ENCODE results near the gene TMPRSS11D.

TMPRSS11D gene

GRCh38 chr4:67790721-67791120 is 93.1 kb downstream of the TMPRSS11D start:
- DNase-seq (ENCODE audit: low read depth): no peak
- no peak overlapping the region for H3K4me3 ChIP-seq (ENCODE audit: low read length)
- TF ChIP-seq CTCF (IDR thresholded peaks at IDR 0.05; ENCODE audit: insufficient read depth, low read depth, low read length, missing control alignments): no peak

GRCh38 chr4:67787311-67787710 is 96.5 kb downstream of the TMPRSS11D start:
- no peak for DNase-seq (ENCODE audit: low read depth)
- H3K4me3 ChIP-seq (ENCODE audit: low read length): no peak overlapping the region
- no peak for TF ChIP-seq CTCF (IDR thresholded peaks at IDR 0.05; ENCODE audit: insufficient read depth, low read depth, low read length, missing control alignments)

GRCh38 chr4:67785528-67785927 is 98.3 kb downstream of the TMPRSS11D start:
- no peak overlapping the region for H3K4me3 ChIP-seq (ENCODE audit: low read length)
- TF ChIP-seq CTCF (IDR thresholded peaks at IDR 0.05; ENCODE audit: insufficient read depth, low read depth, low read length, missing control alignments): no peak
- peak; percentile 28 for DNase-seq (ENCODE audit: low read depth)

- no peak overlapping the region for H3K4me3 ChIP-seq (ENCODE audit: low read length)
- no peak for TF ChIP-seq CTCF (IDR thresholded peaks at IDR 0.05; ENCODE audit: insufficient read depth, low read depth, low read length, missing control alignments)
- DNase-seq (ENCODE audit: low read depth): peak; percentile 93
Observed at GRCh38 chr4:67779631-67780030, 104.2 kb downstream of the TMPRSS11D start.

- no peak for DNase-seq (ENCODE audit: low read depth)
- TF ChIP-seq CTCF (IDR thresholded peaks at IDR 0.05; ENCODE audit: insufficient read depth, low read depth, low read length, missing control alignments): no peak
- H3K4me3 ChIP-seq (ENCODE audit: low read length): no peak overlapping the region
Observed at GRCh38 chr4:67776746-67777145, 107.1 kb downstream of the TMPRSS11D start.

All from epithelial cell of esophagus (primary cell).